ENCODE data around the gene CTNNBIP1. TPM values are rescaled to one million over a fixed set of nuclear protein-coding genes. Genes with fewer than 3 reads are reported as not detected.

The CTNNBIP1 gene
- total and polyA plus RNA-seq, 2 donors (not counting 1 experiment from before 2014, with no cell fraction given), result 6.9 to 8.7 TPM

- Mint-ChIP-seq H3K27ac (no peak overlapping the region), H3K4me3 (no peak overlapping the region), H3K27me3 (no peaks in the 10 kb centered on the region), H3K4me1 (no peaks in the 10 kb centered on the region), H3K9me3 (ENCODE audit: insufficient read depth) (no peaks in the 10 kb centered on the region)
- no peak for ATAC-seq (ENCODE audit: low read depth)
- POLR2A ChIA-PET, result no interaction called here
- Histone ChIP-seq H3K4me1 (ENCODE audit: control insufficient read depth in 2 of 2, insufficient read depth in 2 of 2, low read length in 2 of 2) (no peaks in the 10 kb centered on the region), H3K36me3 (replicated peaks in 1 of 2; ENCODE audit: control extremely low read depth in 1 of 2, control insufficient read depth in 1 of 2, extremely low read depth in 1 of 2, insufficient read depth in 2 of 2, low read length in 1 of 2) (no peaks in the 10 kb centered on the region), H3K4me2 (replicated peaks; ENCODE audit: low read depth, low read length, poor library complexity, severe bottlenecking) (no peak overlapping the region), H3K4me3 (ENCODE audit: control extremely low read depth in 1 of 5, extremely low read depth in 1 of 5, insufficient read depth in 1 of 5, low read depth in 2 of 5, low read length in 4 of 5) (no peak overlapping the region), H3K9ac (ENCODE audit: low read length) (no peak overlapping the region), H3K27me3 (replicated peaks in 1 of 4; ENCODE audit: control extremely low read depth in 1 of 4, control insufficient read depth in 3 of 4, insufficient read depth in 4 of 4, low read length in 3 of 4) (no peaks in the 10 kb centered on the region), H3K79me2 (ENCODE audit: control insufficient read depth, insufficient read depth, low read length) (no peaks in the 10 kb centered on the region), H3K27ac (ENCODE audit: low read length in 2 of 2) (no peak overlapping the region), H2AFZ (ENCODE audit: insufficient read depth, low read depth, low read length, poor library complexity, severe bottlenecking) (no peak overlapping the region), H3K9me3 (ENCODE audit: control extremely low read depth in 1 of 3, control insufficient read depth in 2 of 3, insufficient read depth in 1 of 3, low read length in 2 of 3) (peaks cover 0 to 5% (median 0%) of the 10 kb centered on the region in 3 donors), H4K20me1 (ENCODE audit: control insufficient read depth, insufficient read depth, low read length, poor library complexity, severe bottlenecking) (no peaks in the 10 kb centered on the region)
- TF ChIP-seq EZH2 (IDR thresholded peaks at IDR 0.05; ENCODE audit: borderline replicate concordance, insufficient read depth, low read depth, low read length, poor library complexity, severe bottlenecking) (no peak), CTCF (IDR thresholded peaks at IDR 0.05) (no peak)
- WGBS (ENCODE audit: insufficient coverage), result 93% methylated on average over 3 of the region's 3 CpGs
- CTCF ChIA-PET, result no interaction called here
- no peak for DNase-seq
- intact Hi-C loops (cut with micrococcal nuclease), result no loop called here
Observed at GRCh38 chr1:9840176-9840575, 69.9 kb downstream of the CTNNBIP1 start.

GRCh38 chr1:9838946-9839345 lies 71.1 kb downstream of the CTNNBIP1 start:
- H3K27me3 Mint-ChIP-seq, result no peaks in the 10 kb centered on the region
- no peaks in the 10 kb centered on the region for H3K9me3 Mint-ChIP-seq (ENCODE audit: insufficient read depth)
- Histone ChIP-seq H3K9ac (ENCODE audit: low read length) (no peak overlapping the region), H3K4me3 (ENCODE audit: control extremely low read depth in 1 of 5, extremely low read depth in 1 of 5, insufficient read depth in 1 of 5, low read depth in 2 of 5, low read length in 4 of 5) (no peak overlapping the region), H3K27ac (ENCODE audit: low read length in 2 of 2) (no peak overlapping the region), H3K4me2 (replicated peaks; ENCODE audit: low read depth, low read length, poor library complexity, severe bottlenecking) (no peak overlapping the region), H3K27me3 (replicated peaks in 1 of 4; ENCODE audit: control extremely low read depth in 1 of 4, control insufficient read depth in 3 of 4, insufficient read depth in 4 of 4, low read length in 3 of 4) (no peaks in the 10 kb centered on the region), H3K79me2 (ENCODE audit: control insufficient read depth, insufficient read depth, low read length) (no peaks in the 10 kb centered on the region), H2AFZ (ENCODE audit: insufficient read depth, low read depth, low read length, poor library complexity, severe bottlenecking) (no peak overlapping the region), H3K36me3 (replicated peaks in 1 of 2; ENCODE audit: control extremely low read depth in 1 of 2, control insufficient read depth in 1 of 2, extremely low read depth in 1 of 2, insufficient read depth in 2 of 2, low read length in 1 of 2) (no peaks in the 10 kb centered on the region), H3K9me3 (ENCODE audit: control extremely low read depth in 1 of 3, control insufficient read depth in 2 of 3, insufficient read depth in 1 of 3, low read length in 2 of 3) (peaks cover 0 to 5% (median 0%) of the 10 kb centered on the region in 3 donors), H3K4me1 (ENCODE audit: control insufficient read depth in 2 of 2, insufficient read depth in 2 of 2, low read length in 2 of 2) (no peaks in the 10 kb centered on the region), H4K20me1 (ENCODE audit: control insufficient read depth, insufficient read depth, low read length, poor library complexity, severe bottlenecking) (no peaks in the 10 kb centered on the region)
- no peak for DNase-seq
- H3K27ac Mint-ChIP-seq, result no peak overlapping the region
- CTCF ChIA-PET, result no interaction called here
- POLR2A ChIA-PET, result no interaction called here
- no peaks in the 10 kb centered on the region for H3K4me1 Mint-ChIP-seq
- intact Hi-C loops (cut with micrococcal nuclease), result no loop called here
- no peak overlapping the region for H3K4me3 Mint-ChIP-seq
- WGBS (ENCODE audit: insufficient coverage), result 92% methylated on average over 10 of the region's 10 CpGs
- no peak for ATAC-seq (ENCODE audit: low read depth)
- TF ChIP-seq EZH2 (IDR thresholded peaks at IDR 0.05; ENCODE audit: borderline replicate concordance, insufficient read depth, low read depth, low read length, poor library complexity, severe bottlenecking) (no peak), CTCF (IDR thresholded peaks at IDR 0.05) (no peak)
